Fibroblast of lung (primary cell): ENCODE data around the gene TPRX1. TPM values are rescaled to one million over a fixed set of nuclear protein-coding genes. Genes with fewer than 3 reads are reported as not detected.

Experiments
- DNase-seq, 2 donors: peaks; one replicate each; pipeline versions ENCODE4 v3.0.0 to v3.0.0-alpha.2; 2010; ENCODE audit warnings: low read depth in 2 of 2
- H2AFZ ChIP-seq: 2 replicates; pipeline ENCODE4 v1.5.1; 2012; ENCODE audit warnings: low read length, control low read depth, inconsistent platforms
- H3K27ac ChIP-seq: 2 replicates; pipeline ENCODE4 v1.5.1; 2011; ENCODE audit warnings: low read length, control low read depth; ENCODE audit not compliant: insufficient read depth
- H3K27me3 ChIP-seq: 2 replicates; pipeline ENCODE4 v1.5.1; 2011; ENCODE audit warnings: mild to moderate bottlenecking, low read length; ENCODE audit not compliant: control insufficient read depth, insufficient read depth
- H3K36me3 ChIP-seq: 2 replicates; pipeline ENCODE4 v1.5.1; 2011; ENCODE audit warnings: low read length; ENCODE audit not compliant: control insufficient read depth, insufficient read depth
- H3K4me1 ChIP-seq: 2 replicates; pipeline ENCODE4 v1.5.1; 2011; ENCODE audit warnings: low read length; ENCODE audit not compliant: control insufficient read depth, insufficient read depth; ENCODE audit errors: extremely low read depth
- H3K4me2 ChIP-seq: 2 replicates; pipeline ENCODE4 v1.5.1; 2011; ENCODE audit warnings: low read length, control low read depth; ENCODE audit not compliant: insufficient read depth; ENCODE audit errors: extremely low read depth
- H3K4me3 ChIP-seq, 4 experiments: fragments of 200-600 bp in 1 of 4; sonication (generic) in 1 of 4; replicated peaks in 1 of 4; 2 replicates each; pipeline ENCODE4 v1.5.1; 2011 to 2016; ENCODE audit warnings: low read length in 4 of 4, low read depth in 3 of 4, mild to moderate bottlenecking in 3 of 4, control low read depth in 2 of 4, inconsistent platforms in 1 of 4, mixed read lengths in 1 of 4; ENCODE audit not compliant: insufficient read depth in 1 of 4; ENCODE audit errors: control extremely low read depth in 1 of 4
- H3K79me2 ChIP-seq: 2 replicates; pipeline ENCODE4 v1.5.1; 2012; ENCODE audit warnings: mild to moderate bottlenecking, low read length, inconsistent platforms; ENCODE audit not compliant: control insufficient read depth, insufficient read depth
- H3K9ac ChIP-seq: 2 replicates; pipeline ENCODE4 v1.5.1; 2011; ENCODE audit warnings: mild to moderate bottlenecking, low read length, control low read depth; ENCODE audit not compliant: insufficient read depth
- H3K9me3 ChIP-seq: 2 replicates; pipeline ENCODE4 v1.5.1; 2012; ENCODE audit warnings: low read depth, low read length; ENCODE audit not compliant: control insufficient read depth, insufficient read depth
- H4K20me1 ChIP-seq: 2 replicates; pipeline ENCODE4 v1.5.1; 2011; ENCODE audit warnings: low read length; ENCODE audit not compliant: control insufficient read depth, insufficient read depth; ENCODE audit errors: extremely low read depth
- CTCF ChIP-seq, 2 donors: IDR thresholded peaks in 1 of 2; conservative IDR thresholded peaks in 1 of 2; 1 replicate in 1 of 2; 2 replicates in 1 of 2; pipeline ENCODE4 v1.5.1; 2011 to 2012; ENCODE audit warnings: low read length in 2 of 2, control low read depth in 1 of 2, inconsistent platforms in 1 of 2, low read depth in 1 of 2, mild to moderate bottlenecking in 1 of 2
- EZH2 ChIP-seq: IDR thresholded peaks from 2 replicates; pipeline ENCODE4 v1.5.1; 2012; ENCODE audit warnings: low read length, control low read depth, mild to moderate bottlenecking; ENCODE audit errors: missing control alignments
- polyA plus RNA-seq, 2 donors: library from polyadenylated mRNA; depleted of rRNA in 1 of 2; stranded (reverse) in 1 of 2; unstranded in 1 of 2; fragments of >200 nt; gene quantifications; 2 replicates each; pipeline ENCODE4 v1.2.1, GENCODE V29; 2011 to 2012; ENCODE audit warnings: missing spikeins in 1 of 2
- total RNA-seq: library from RNA; depleted of rRNA; stranded (reverse); fragments of >200 nt; gene quantifications from 2 replicates; pipeline ENCODE4 v1.2.1, GENCODE V29; 2014

Gene TPRX1
- total and polyA plus RNA-seq, 2 donors (not counting 1 experiment from before 2014, with no cell fraction given): not detected

GRCh38 chr19:47756953-47757608 lies 47.3 kb downstream of the TPRX1 start:
- no peak overlapping the region for H2AFZ ChIP-seq
- H3K9me3 ChIP-seq: no peaks in the 10 kb centered on the region
- H3K4me3 ChIP-seq: no peak overlapping the region
- no peaks in the 10 kb centered on the region for H3K4me1 ChIP-seq
- peaks cover 33% of the 10 kb centered on the region for H3K36me3 ChIP-seq
- no peak for DNase-seq
- TF ChIP-seq EZH2: no peak
- TF ChIP-seq CTCF (conservative IDR thresholded peaks at IDR 0.05 in 1 of 2, IDR thresholded peaks at IDR 0.05 in 1 of 2; ENCODE audit: low read depth in 1 of 2, low read length in 2 of 2): no peak
- H3K9ac ChIP-seq: no peak overlapping the region
- no peaks in the 10 kb centered on the region for H3K27me3 ChIP-seq
- H3K79me2 ChIP-seq: no peaks in the 10 kb centered on the region
- no peak overlapping the region for H3K4me2 ChIP-seq
- H3K27ac ChIP-seq: no peak overlapping the region
- H4K20me1 ChIP-seq: no peaks in the 10 kb centered on the region

GRCh38 chr19:47756627-47756929 lies 47.8 kb downstream of the TPRX1 start:
- Histone ChIP-seq H2AFZ (no peak overlapping the region), H3K4me1 (no peaks in the 10 kb centered on the region), H3K27me3 (no peaks in the 10 kb centered on the region), H3K9me3 (no peaks in the 10 kb centered on the region), H4K20me1 (no peaks in the 10 kb centered on the region), H3K36me3 (peaks cover 34% of the 10 kb centered on the region), H3K79me2 (no peaks in the 10 kb centered on the region), H3K4me3 (no peak overlapping the region), H3K4me2 (no peak overlapping the region), H3K9ac (no peak overlapping the region), H3K27ac (no peak overlapping the region)
- TF ChIP-seq CTCF (conservative IDR thresholded peaks at IDR 0.05 in 1 of 2, IDR thresholded peaks at IDR 0.05 in 1 of 2; ENCODE audit: low read depth in 1 of 2, low read length in 2 of 2): no peak
- no peak for TF ChIP-seq EZH2
- DNase-seq: no peak

- Histone ChIP-seq H3K79me2 (no peaks in the 10 kb centered on the region), H3K9ac (no peak overlapping the region), H2AFZ (no peak overlapping the region), H3K9me3 (no peaks in the 10 kb centered on the region), H4K20me1 (no peaks in the 10 kb centered on the region), H3K4me2 (no peak overlapping the region), H3K4me1 (no peaks in the 10 kb centered on the region), H3K4me3 (no peak overlapping the region), H3K36me3 (peaks cover 40% of the 10 kb centered on the region), H3K27me3 (no peaks in the 10 kb centered on the region), H3K27ac (no peak overlapping the region)
- no peak for DNase-seq
- TF ChIP-seq CTCF (conservative IDR thresholded peaks at IDR 0.05 in 1 of 2, IDR thresholded peaks at IDR 0.05 in 1 of 2; ENCODE audit: low read depth in 1 of 2, low read length in 2 of 2): no peak
- TF ChIP-seq EZH2: no peak
Measured at GRCh38 chr19:47755762-47756626, 48.4 kb downstream of the TPRX1 start.
